ENCODE data around the gene PARVG.

The PARVG gene

GRCh38 chr22:44137415-44137814, 43.3 kb upstream of the PARVG start:
- no peak overlapping the region for H3K27ac ChIP-seq (ENCODE audit: low read length)
- peaks cover 20% of the 10 kb centered on the region; the same call in 1 of the 2 replicates for H3K9me3 ChIP-seq (ENCODE audit: insufficient read depth, low read length)
- no peak overlapping the region for H3K4me3 ChIP-seq (ENCODE audit: low read length)
- H3K79me2 ChIP-seq (ENCODE audit: low read length) = no peaks in the 10 kb centered on the region
- no peak overlapping the region for H2AFZ ChIP-seq (ENCODE audit: low read depth, low read length)
- no peak overlapping the region for H3K9ac ChIP-seq (ENCODE audit: low read length)
- H3K27me3 ChIP-seq (ENCODE audit: low read depth, low read length) = no peaks in the 10 kb centered on the region
- no peak overlapping the region for H3K4me2 ChIP-seq (ENCODE audit: low read length)
- TF ChIP-seq EZH2phosphoT487 (IDR thresholded peaks at IDR 0.05; ENCODE audit: low read depth) (no peak), CTCF (IDR thresholded peaks at IDR 0.05; ENCODE audit: low read depth, low read length) (no peak)
- peaks cover 63% of the 10 kb centered on the region for H3K36me3 ChIP-seq (replicated peaks; ENCODE audit: low read depth, low read length)
- 0 out of 2 replicates have a peak, but pooled peaks cover 3% of the 10 kb centered on the region for H4K20me1 ChIP-seq (ENCODE audit: insufficient read depth, low read length)
- no peaks in the 10 kb centered on the region for H3K4me1 ChIP-seq (ENCODE audit: low read length)

GRCh38 chr22:44139773-44140172, 41.0 kb upstream of the PARVG start:
- no peaks in the 10 kb centered on the region for H3K4me1 ChIP-seq (ENCODE audit: low read length)
- no peak overlapping the region for H2AFZ ChIP-seq (ENCODE audit: low read depth, low read length)
- peaks cover 20% of the 10 kb centered on the region; the same call in 1 of the 2 replicates for H3K9me3 ChIP-seq (ENCODE audit: insufficient read depth, low read length)
- no peaks in the 10 kb centered on the region for H3K27me3 ChIP-seq (ENCODE audit: low read depth, low read length)
- no peak overlapping the region for H3K27ac ChIP-seq (ENCODE audit: low read length)
- H3K4me2 ChIP-seq (ENCODE audit: low read length) = no peak overlapping the region
- no peak overlapping the region for H3K9ac ChIP-seq (ENCODE audit: low read length)
- H3K4me3 ChIP-seq (ENCODE audit: low read length) = no peak overlapping the region
- TF ChIP-seq CTCF (IDR thresholded peaks at IDR 0.05; ENCODE audit: low read depth, low read length) (no peak), EZH2phosphoT487 (IDR thresholded peaks at IDR 0.05; ENCODE audit: low read depth) (no peak)
- H3K36me3 ChIP-seq (replicated peaks; ENCODE audit: low read depth, low read length) = peaks cover 51% of the 10 kb centered on the region
- H3K79me2 ChIP-seq (ENCODE audit: low read length) = no peaks in the 10 kb centered on the region
- H4K20me1 ChIP-seq (ENCODE audit: insufficient read depth, low read length) = 0 out of 2 replicates have a peak, but pooled peaks cover 3% of the 10 kb centered on the region

- H3K9me3 ChIP-seq (ENCODE audit: insufficient read depth, low read length) = peaks cover 4% of the 10 kb centered on the region; the same call in 1 of the 2 replicates
- H3K4me2 ChIP-seq (ENCODE audit: low read length) = no peak overlapping the region
- TF ChIP-seq CTCF (IDR thresholded peaks at IDR 0.05; ENCODE audit: low read depth, low read length) = no peak
- no peak for TF ChIP-seq EZH2phosphoT487 (IDR thresholded peaks at IDR 0.05; ENCODE audit: low read depth)
- no peak overlapping the region for H3K4me3 ChIP-seq (ENCODE audit: low read length)
- H4K20me1 ChIP-seq (ENCODE audit: insufficient read depth, low read length) = 0 out of 2 replicates have a peak, but pooled peaks cover 3% of the 10 kb centered on the region
- no peak overlapping the region for H2AFZ ChIP-seq (ENCODE audit: low read depth, low read length)
- no peak overlapping the region for H3K9ac ChIP-seq (ENCODE audit: low read length)
- no peak overlapping the region for H3K27ac ChIP-seq (ENCODE audit: low read length)
- peaks cover 25% of the 10 kb centered on the region for H3K36me3 ChIP-seq (replicated peaks; ENCODE audit: low read depth, low read length)
- H3K27me3 ChIP-seq (ENCODE audit: low read depth, low read length) = no peaks in the 10 kb centered on the region
- no peaks in the 10 kb centered on the region for H3K79me2 ChIP-seq (ENCODE audit: low read length)
- H3K4me1 ChIP-seq (ENCODE audit: low read length) = no peaks in the 10 kb centered on the region
Measured at GRCh38 chr22:44142421-44143104, 38.2 kb upstream of the PARVG start.

GRCh38 chr22:44143105-44143474, 37.6 kb upstream of the PARVG start:
- no peaks in the 10 kb centered on the region for H3K27me3 ChIP-seq (ENCODE audit: low read depth, low read length)
- H2AFZ ChIP-seq (ENCODE audit: low read depth, low read length) = no peak overlapping the region
- H3K4me3 ChIP-seq (ENCODE audit: low read length) = no peak overlapping the region
- H4K20me1 ChIP-seq (ENCODE audit: insufficient read depth, low read length) = 0 out of 2 replicates have a peak, but pooled peaks cover 3% of the 10 kb centered on the region
- H3K27ac ChIP-seq (ENCODE audit: low read length) = no peak overlapping the region
- H3K4me2 ChIP-seq (ENCODE audit: low read length) = no peak overlapping the region
- H3K9ac ChIP-seq (ENCODE audit: low read length) = no peak overlapping the region
- no peaks in the 10 kb centered on the region for H3K9me3 ChIP-seq (ENCODE audit: insufficient read depth, low read length)
- no peaks in the 10 kb centered on the region for H3K4me1 ChIP-seq (ENCODE audit: low read length)
- no peaks in the 10 kb centered on the region for H3K79me2 ChIP-seq (ENCODE audit: low read length)
- peaks cover 20% of the 10 kb centered on the region for H3K36me3 ChIP-seq (replicated peaks; ENCODE audit: low read depth, low read length)
- TF ChIP-seq CTCF (IDR thresholded peaks at IDR 0.05; ENCODE audit: low read depth, low read length) = no peak

Data from OCI-LY3 (cell line).